Measurements from ENCODE around the gene TRIM56. TPM values are rescaled to one million over a fixed set of nuclear protein-coding genes. Genes with fewer than 3 reads are reported as not detected.
A peak's percentile ranks its signal among the peaks of the same experiment; 100 is the strongest.

Gene TRIM56
- total and polyA plus RNA-seq, 2 of the 13 experiments (the other 11 are each of a cell fraction or from before 2014, with no cell fraction given) = 3.2 to 7.1 TPM

DNA sequence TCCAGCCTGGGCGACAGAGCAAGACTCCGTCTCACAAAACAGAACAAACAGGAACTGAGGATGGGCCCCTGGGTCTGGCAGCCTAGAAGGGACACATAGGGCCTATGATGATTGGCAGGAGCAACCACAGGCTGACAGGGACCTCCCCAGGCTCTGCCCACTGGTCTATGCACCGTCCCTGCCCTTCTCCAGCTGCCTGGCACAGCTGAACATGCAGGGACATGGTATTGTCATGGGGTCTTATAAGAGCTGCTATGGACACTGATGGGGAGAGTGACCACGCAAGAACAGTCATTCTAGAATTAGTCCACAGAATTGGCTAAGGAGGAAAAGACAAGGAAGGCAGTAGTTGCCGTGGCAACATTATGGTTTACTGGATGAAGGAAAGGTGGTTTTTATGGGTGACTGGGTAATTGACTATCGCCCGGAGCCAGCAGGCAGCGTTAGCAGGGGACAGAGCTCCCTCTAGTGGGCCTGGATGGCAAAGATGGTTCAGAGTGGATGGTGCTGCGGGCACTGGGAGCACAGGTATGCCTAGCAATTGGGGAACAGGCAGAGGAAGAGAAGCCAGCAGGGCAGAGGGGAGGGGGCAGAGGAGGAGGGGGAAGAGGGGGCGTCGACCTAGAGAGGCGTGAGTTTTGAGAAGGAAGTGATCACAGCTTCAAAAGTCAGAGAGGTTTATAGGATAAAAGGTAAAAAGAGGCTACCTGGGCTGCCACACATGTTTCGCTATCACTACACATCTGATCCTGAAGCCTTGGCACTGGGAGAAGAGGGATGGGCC is 7.8 kb upstream of the TRIM56 start (continued):
- TF ChIP-seq, protein P1, sequence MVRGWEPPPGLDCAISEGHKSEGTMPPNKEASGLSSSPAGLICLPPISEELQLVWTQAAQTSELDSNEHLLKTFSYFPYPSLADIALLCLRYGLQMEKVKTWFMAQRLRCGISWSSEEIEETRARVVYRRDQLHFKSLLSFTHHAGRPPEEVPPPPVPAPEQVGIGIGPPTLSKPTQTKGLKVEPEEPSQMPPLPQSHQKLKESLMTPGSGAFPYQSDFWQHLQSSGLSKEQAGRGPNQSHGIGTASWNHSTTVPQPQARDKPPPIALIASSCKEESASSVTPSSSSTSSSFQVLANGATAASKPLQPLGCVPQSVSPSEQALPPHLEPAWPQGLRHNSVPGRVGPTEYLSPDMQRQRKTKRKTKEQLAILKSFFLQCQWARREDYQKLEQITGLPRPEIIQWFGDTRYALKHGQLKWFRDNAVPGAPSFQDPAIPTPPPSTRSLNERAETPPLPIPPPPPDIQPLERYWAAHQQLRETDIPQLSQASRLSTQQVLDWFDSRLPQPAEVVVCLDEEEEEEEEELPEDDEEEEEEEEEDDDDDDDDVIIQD (CRISPR knock-in tag; IDR thresholded peaks at IDR 0.05; ENCODE audit: low read depth) = no peak
- TF ChIP-seq IRF2 (CRISPR knock-in tag; IDR thresholded peaks at IDR 0.05) = 0 out of 2 replicates have a peak, but pooled peaks have one; percentile 49
- TF ChIP-seq ZNF441 (CRISPR knock-in tag; IDR thresholded peaks at IDR 0.05; ENCODE audit: borderline replicate concordance) = peak; percentile 94
- TF ChIP-seq, protein P2, sequence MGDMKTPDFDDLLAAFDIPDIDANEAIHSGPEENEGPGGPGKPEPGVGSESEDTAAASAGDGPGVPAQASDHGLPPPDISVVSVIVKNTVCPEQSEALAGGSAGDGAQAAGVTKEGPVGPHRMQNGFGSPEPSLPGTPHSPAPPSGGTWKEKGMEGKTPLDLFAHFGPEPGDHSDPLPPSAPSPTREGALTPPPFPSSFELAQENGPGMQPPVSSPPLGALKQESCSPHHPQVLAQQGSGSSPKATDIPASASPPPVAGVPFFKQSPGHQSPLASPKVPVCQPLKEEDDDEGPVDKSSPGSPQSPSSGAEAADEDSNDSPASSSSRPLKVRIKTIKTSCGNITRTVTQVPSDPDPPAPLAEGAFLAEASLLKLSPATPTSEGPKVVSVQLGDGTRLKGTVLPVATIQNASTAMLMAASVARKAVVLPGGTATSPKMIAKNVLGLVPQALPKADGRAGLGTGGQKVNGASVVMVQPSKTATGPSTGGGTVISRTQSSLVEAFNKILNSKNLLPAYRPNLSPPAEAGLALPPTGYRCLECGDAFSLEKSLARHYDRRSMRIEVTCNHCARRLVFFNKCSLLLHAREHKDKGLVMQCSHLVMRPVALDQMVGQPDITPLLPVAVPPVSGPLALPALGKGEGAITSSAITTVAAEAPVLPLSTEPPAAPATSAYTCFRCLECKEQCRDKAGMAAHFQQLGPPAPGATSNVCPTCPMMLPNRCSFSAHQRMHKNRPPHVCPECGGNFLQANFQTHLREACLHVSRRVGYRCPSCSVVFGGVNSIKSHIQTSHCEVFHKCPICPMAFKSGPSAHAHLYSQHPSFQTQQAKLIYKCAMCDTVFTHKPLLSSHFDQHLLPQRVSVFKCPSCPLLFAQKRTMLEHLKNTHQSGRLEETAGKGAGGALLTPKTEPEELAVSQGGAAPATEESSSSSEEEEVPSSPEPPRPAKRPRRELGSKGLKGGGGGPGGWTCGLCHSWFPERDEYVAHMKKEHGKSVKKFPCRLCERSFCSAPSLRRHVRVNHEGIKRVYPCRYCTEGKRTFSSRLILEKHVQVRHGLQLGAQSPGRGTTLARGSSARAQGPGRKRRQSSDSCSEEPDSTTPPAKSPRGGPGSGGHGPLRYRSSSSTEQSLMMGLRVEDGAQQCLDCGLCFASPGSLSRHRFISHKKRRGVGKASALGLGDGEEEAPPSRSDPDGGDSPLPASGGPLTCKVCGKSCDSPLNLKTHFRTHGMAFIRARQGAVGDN (CRISPR knock-in tag; IDR thresholded peaks at IDR 0.05) = 0 out of 2 replicates have a peak, but pooled peaks have one; percentile 17
- no peak for TF ChIP-seq ZFP36L1 (CRISPR knock-in tag; IDR thresholded peaks at IDR 0.05)
- TF ChIP-seq SMAD3 (CRISPR knock-in tag; IDR thresholded peaks at IDR 0.05) = 0 out of 2 replicates have a peak, but pooled peaks have one; percentile 35
- TF ChIP-seq SALL1 (CRISPR knock-in tag; IDR thresholded peaks at IDR 0.05) = peak; percentile 33; the same call in 1 of the 2 replicates
- peak; percentile 47; the same call in 1 of the 2 replicates for TF ChIP-seq GATAD2A (CRISPR knock-in tag; IDR thresholded peaks at IDR 0.05)
- TF ChIP-seq, protein P3, sequence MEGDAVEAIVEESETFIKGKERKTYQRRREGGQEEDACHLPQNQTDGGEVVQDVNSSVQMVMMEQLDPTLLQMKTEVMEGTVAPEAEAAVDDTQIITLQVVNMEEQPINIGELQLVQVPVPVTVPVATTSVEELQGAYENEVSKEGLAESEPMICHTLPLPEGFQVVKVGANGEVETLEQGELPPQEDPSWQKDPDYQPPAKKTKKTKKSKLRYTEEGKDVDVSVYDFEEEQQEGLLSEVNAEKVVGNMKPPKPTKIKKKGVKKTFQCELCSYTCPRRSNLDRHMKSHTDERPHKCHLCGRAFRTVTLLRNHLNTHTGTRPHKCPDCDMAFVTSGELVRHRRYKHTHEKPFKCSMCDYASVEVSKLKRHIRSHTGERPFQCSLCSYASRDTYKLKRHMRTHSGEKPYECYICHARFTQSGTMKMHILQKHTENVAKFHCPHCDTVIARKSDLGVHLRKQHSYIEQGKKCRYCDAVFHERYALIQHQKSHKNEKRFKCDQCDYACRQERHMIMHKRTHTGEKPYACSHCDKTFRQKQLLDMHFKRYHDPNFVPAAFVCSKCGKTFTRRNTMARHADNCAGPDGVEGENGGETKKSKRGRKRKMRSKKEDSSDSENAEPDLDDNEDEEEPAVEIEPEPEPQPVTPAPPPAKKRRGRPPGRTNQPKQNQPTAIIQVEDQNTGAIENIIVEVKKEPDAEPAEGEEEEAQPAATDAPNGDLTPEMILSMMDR (CRISPR knock-in tag; IDR thresholded peaks at IDR 0.05) = peak; percentile 94
- peak; percentile 68 for TF ChIP-seq XRCC5 (optimal IDR thresholded peaks at IDR 0.05; ENCODE audit: low read length)
- 0 out of 2 replicates have a peak, but pooled peaks have one; percentile 37 for TF ChIP-seq SIN3B (IDR thresholded peaks at IDR 0.05; ENCODE audit: low read length)
- 0 out of 2 replicates have a peak, but pooled peaks have one; percentile 33 for TF ChIP-seq MIER2 (CRISPR knock-in tag; IDR thresholded peaks at IDR 0.05)
- TF ChIP-seq, protein P4, sequence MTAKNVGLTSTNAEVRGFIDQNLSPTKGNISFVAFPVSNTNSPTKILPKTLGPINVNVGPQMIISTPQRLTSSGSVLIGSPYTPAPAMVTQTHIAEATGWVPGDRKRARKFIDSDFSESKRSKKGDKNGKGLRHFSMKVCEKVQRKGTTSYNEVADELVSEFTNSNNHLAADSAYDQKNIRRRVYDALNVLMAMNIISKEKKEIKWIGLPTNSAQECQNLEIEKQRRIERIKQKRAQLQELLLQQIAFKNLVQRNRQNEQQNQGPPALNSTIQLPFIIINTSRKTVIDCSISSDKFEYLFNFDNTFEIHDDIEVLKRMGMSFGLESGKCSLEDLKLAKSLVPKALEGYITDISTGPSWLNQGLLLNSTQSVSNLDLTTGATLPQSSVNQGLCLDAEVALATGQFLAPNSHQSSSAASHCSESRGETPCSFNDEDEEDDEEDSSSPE (CRISPR knock-in tag; IDR thresholded peaks at IDR 0.05) = no peak
- TF ChIP-seq, protein P5, sequence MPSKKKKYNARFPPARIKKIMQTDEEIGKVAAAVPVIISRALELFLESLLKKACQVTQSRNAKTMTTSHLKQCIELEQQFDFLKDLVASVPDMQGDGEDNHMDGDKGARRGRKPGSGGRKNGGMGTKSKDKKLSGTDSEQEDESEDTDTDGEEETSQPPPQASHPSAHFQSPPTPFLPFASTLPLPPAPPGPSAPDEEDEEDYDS (CRISPR knock-in tag; IDR thresholded peaks at IDR 0.05) = 0 out of 2 replicates have a peak, but pooled peaks have one; percentile 17
- TF ChIP-seq ZNF496 (CRISPR knock-in tag; IDR thresholded peaks at IDR 0.05; ENCODE audit: insufficient replicate concordance) = no peak
- no peak for TF ChIP-seq ZFP36L2 (CRISPR knock-in tag; IDR thresholded peaks at IDR 0.05)
- peak; percentile 78 for TF ChIP-seq RAD21 (CRISPR knock-in tag; IDR thresholded peaks at IDR 0.05)
- TF ChIP-seq POLR2G (IDR thresholded peaks at IDR 0.05; ENCODE audit: low read depth, low read length) = no peak
- TF ChIP-seq BRD4 (CRISPR knock-in tag; IDR thresholded peaks at IDR 0.05) = no peak
